ENCODE data around the gene CERT1.

CERT1 gene

GRCh38 chr5:75446068-75446467, 65.4 kb downstream of the CERT1 start:
- Histone ChIP-seq H3K4me2 (ENCODE audit: low read depth, low read length, poor library complexity, severe bottlenecking) (no peak overlapping the region), H3K4me3 (ENCODE audit: low read length, poor library complexity, severe bottlenecking) (no peak overlapping the region), H3F3A (ENCODE audit: low read depth) (no peaks in the 10 kb centered on the region), H3K27me3 (ENCODE audit: insufficient read depth, low read length, poor library complexity, severe bottlenecking) (no peaks in the 10 kb centered on the region), H4K20me1 (ENCODE audit: insufficient read depth, low read length, poor library complexity, severe bottlenecking) (no peaks in the 10 kb centered on the region), H3K9me3 (ENCODE audit: insufficient read depth, low read depth, low read length) (peaks cover 26% of the 10 kb centered on the region; the same call in 1 of the 2 replicates), H3K9me2 (replicated peaks; ENCODE audit: low read depth, low read length) (no peaks in the 10 kb centered on the region), H3K4me1 (ENCODE audit: insufficient read depth, low read length, poor library complexity, severe bottlenecking) (peaks cover 9% of the 10 kb centered on the region), H3K36me3 (ENCODE audit: insufficient read depth, low read length) (peaks cover 25% of the 10 kb centered on the region; the same call in 1 of the 2 replicates), H3K79me2 (ENCODE audit: insufficient read depth, low read length) (0 out of 2 replicates have a peak, but pooled peaks cover 13% of the 10 kb centered on the region), H3K9ac (ENCODE audit: low read depth, low read length, poor library complexity, severe bottlenecking) (no peak overlapping the region), H2AFZ (ENCODE audit: low read length) (no peak overlapping the region)
- no peak for TF ChIP-seq EZH2phosphoT487 (IDR thresholded peaks at IDR 0.05; ENCODE audit: borderline replicate concordance)
- TF ChIP-seq CTCF (conservative IDR thresholded peaks at IDR 0.05; ENCODE audit: low read length), result no peak

GRCh38 chr5:75441560-75441959, 69.9 kb downstream of the CERT1 start:
- no peaks in the 10 kb centered on the region for H4K20me1 ChIP-seq (ENCODE audit: insufficient read depth, low read length, poor library complexity, severe bottlenecking)
- H3K36me3 ChIP-seq (ENCODE audit: insufficient read depth, low read length), result peaks cover 6% of the 10 kb centered on the region
- no peak overlapping the region for H2AFZ ChIP-seq (ENCODE audit: low read length)
- no peaks in the 10 kb centered on the region; the same call in 1 of the 2 replicates for H3K79me2 ChIP-seq (ENCODE audit: insufficient read depth, low read length)
- no peaks in the 10 kb centered on the region for H3K9me2 ChIP-seq (replicated peaks; ENCODE audit: low read depth, low read length)
- H3K27me3 ChIP-seq (ENCODE audit: insufficient read depth, low read length, poor library complexity, severe bottlenecking), result no peaks in the 10 kb centered on the region
- peaks cover 19% of the 10 kb centered on the region; the same call in 1 of the 2 replicates for H3K9me3 ChIP-seq (ENCODE audit: insufficient read depth, low read depth, low read length)
- no peak overlapping the region for H3K9ac ChIP-seq (ENCODE audit: low read depth, low read length, poor library complexity, severe bottlenecking)
- no peaks in the 10 kb centered on the region for H3F3A ChIP-seq (ENCODE audit: low read depth)
- no peak overlapping the region for H3K4me3 ChIP-seq (ENCODE audit: low read length, poor library complexity, severe bottlenecking)
- TF ChIP-seq CTCF (conservative IDR thresholded peaks at IDR 0.05; ENCODE audit: low read length), result no peak
- no peak for TF ChIP-seq EZH2phosphoT487 (IDR thresholded peaks at IDR 0.05; ENCODE audit: borderline replicate concordance)
- no peaks in the 10 kb centered on the region for H3K4me1 ChIP-seq (ENCODE audit: insufficient read depth, low read length, poor library complexity, severe bottlenecking)
- no peak overlapping the region for H3K4me2 ChIP-seq (ENCODE audit: low read depth, low read length, poor library complexity, severe bottlenecking)

- peaks cover 8% of the 10 kb centered on the region; the same call in 1 of the 2 replicates for H3K9me3 ChIP-seq (ENCODE audit: insufficient read depth, low read depth, low read length)
- H3K79me2 ChIP-seq (ENCODE audit: insufficient read depth, low read length), result peaks cover 4% of the 10 kb centered on the region; the same call in 1 of the 2 replicates
- no peaks in the 10 kb centered on the region for H3K9me2 ChIP-seq (replicated peaks; ENCODE audit: low read depth, low read length)
- no peak overlapping the region for H3K9ac ChIP-seq (ENCODE audit: low read depth, low read length, poor library complexity, severe bottlenecking)
- H3K27me3 ChIP-seq (ENCODE audit: insufficient read depth, low read length, poor library complexity, severe bottlenecking), result no peaks in the 10 kb centered on the region
- H3F3A ChIP-seq (ENCODE audit: low read depth), result no peaks in the 10 kb centered on the region
- no peaks in the 10 kb centered on the region for H3K4me1 ChIP-seq (ENCODE audit: insufficient read depth, low read length, poor library complexity, severe bottlenecking)
- no peak overlapping the region for H3K4me3 ChIP-seq (ENCODE audit: low read length, poor library complexity, severe bottlenecking)
- TF ChIP-seq CTCF (conservative IDR thresholded peaks at IDR 0.05; ENCODE audit: low read length) (no peak), EZH2phosphoT487 (IDR thresholded peaks at IDR 0.05; ENCODE audit: borderline replicate concordance) (no peak)
- H3K36me3 ChIP-seq (ENCODE audit: insufficient read depth, low read length), result no peaks in the 10 kb centered on the region; the same call in 1 of the 2 replicates
- H3K4me2 ChIP-seq (ENCODE audit: low read depth, low read length, poor library complexity, severe bottlenecking), result no peak overlapping the region
- H4K20me1 ChIP-seq (ENCODE audit: insufficient read depth, low read length, poor library complexity, severe bottlenecking), result no peaks in the 10 kb centered on the region
- no peak overlapping the region for H2AFZ ChIP-seq (ENCODE audit: low read length)
Measured at GRCh38 chr5:75439276-75439675, 72.2 kb downstream of the CERT1 start.
